ENCODE data around the gene ATF6.

ATF6 gene

DNA sequence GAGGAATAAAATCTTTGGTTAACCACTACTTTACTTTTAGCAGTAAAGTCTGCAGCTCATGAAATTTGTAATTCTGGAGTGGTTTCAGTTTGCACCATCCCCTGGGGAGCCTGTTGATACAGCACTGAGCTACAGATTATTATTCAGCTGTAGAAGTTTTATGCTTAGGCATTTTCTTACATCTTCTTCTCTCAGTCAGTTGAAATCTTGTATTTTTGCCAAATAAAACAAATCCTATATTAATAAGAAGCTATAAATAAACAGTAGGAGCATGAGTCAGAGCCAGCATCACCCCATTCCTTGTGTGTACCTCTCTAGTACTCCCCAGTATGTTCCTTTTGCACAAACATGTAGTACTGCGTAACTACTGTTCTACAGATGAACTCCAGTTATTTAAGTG, 118.9 kb downstream of the ATF6 start:
- no peak for DNase-seq (ENCODE audit: extremely low read depth in 1 of 2, low read depth in 1 of 2)

DNA sequence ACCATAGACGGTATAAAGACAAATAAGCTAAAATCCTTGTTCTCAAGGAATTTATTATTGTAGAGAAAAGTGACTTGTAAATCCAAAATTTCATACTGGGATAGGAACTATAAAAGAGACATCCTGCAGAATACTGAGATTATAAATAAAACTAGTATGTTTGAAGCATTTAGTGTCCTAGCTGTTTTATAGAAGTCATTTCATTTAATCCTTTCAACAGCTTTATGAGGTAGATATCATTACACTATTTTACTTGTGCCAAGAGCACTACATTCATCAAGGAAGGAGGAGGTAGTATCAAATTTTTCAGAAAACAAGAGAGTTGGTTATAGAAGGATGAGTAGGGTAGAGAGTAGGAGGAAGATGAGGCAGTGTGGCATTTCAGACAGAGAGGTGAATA, 119.6 kb downstream of the ATF6 start:
- no peak for DNase-seq (ENCODE audit: extremely low read depth in 1 of 2, low read depth in 1 of 2)

DNA sequence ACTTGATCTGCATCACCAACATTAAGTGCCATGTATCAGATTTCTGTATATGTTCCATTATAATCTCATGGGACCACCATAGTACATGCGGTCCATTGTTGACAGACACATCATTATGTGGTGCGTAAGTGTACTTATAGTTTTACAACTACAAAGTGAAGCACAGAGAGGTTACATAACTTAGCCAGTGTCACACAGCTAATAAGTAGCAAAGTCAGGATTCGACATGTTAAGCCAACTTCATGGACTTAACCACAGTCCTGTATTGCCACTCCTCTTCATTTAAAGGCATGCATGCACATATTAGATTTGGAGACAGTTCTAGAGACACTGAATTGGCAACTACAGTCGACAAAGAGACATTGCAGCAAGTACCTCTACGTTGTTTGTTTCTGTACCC, 120.5 kb downstream of the ATF6 start:
- no peak for DNase-seq (ENCODE audit: extremely low read depth in 1 of 2, low read depth in 1 of 2)

DNA sequence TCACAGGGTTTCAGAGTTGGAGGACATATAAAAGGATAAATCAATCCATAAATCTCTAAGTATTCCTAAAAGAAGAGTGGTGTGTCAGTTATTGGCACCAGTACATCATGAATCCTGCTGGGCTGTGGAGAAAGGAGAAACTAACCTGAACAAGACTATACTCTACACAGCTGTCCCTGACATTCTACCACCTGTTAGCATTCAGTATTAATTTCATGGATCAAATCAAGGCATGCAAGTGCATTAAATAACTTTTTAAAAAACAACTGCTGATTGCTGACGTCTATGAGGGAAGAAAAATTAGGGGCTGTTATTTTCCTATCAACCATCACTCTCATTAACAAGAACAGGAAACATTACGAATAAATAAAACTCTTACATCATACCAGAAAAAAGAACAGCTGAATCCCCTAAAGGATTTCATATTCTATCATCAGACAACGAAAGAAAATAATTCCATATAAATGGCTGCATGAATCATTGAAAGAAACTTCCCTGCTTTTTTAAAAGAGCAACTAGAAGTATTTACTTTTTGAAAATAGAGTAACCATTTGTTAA, 121.7 kb downstream of the ATF6 start:
- no peak for DNase-seq (ENCODE audit: extremely low read depth in 1 of 2, low read depth in 1 of 2)

DNA sequence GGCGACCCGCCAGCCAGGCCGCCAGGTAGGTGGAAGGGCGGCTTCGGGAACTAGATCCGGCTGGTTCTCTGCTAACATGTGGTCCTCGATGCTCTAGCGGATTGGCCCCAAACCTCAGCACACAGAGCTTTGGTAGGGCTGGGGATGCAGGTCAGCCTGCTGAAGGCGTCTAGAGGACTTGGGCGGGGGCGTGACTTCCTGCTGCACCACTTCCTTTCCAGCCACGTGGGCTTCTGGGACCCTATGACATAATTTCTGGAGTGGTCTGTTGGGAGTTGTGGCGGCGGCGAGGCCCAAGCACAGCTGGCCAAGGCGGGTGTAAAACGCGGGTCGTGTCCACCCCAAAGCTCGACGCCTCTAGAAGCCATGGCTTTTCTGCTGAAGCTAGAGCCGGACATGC, 124.5 kb downstream of the ATF6 start:
- no peak for DNase-seq (ENCODE audit: extremely low read depth in 1 of 2, low read depth in 1 of 2)

DNA sequence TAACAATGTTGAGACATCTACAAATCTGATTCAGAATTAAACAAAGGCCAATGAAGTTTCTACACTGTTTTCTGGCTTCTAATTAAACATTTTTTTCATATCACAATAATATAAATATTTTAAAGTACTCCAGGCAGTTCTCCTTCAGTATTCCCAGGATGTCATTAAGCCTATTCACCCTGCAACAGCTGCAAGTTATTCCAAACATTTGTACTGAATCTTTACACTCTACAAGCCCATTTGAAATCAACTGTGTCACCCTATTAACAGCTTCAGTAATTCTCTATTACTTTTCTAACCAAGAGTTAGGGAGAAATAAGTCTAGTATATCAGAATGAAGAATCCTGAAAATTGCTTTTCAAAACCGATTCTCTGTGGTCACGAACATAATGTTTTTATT, 133.0 kb downstream of the ATF6 start:
- no peak for DNase-seq (ENCODE audit: extremely low read depth in 1 of 2, low read depth in 1 of 2)

DNA sequence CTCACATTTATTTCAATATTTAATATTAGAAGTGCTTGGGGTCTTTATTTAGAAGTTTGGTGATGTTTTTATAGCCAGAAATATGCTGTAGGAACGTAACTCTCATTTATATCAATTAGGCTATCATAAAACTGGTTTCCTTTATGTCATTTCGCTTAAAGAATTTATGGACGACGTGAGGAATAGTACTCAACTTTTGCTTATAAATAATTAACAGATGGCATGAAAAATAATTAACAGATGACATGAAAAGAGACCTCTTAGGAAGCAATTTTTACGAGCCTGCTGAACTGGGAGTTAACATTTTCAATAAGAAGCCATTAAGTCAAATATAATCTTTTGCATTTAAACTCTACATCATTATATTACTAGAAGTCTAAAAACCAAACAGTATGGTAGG, 134.0 kb downstream of the ATF6 start:
- no peak for DNase-seq (ENCODE audit: extremely low read depth in 1 of 2, low read depth in 1 of 2)

DNA sequence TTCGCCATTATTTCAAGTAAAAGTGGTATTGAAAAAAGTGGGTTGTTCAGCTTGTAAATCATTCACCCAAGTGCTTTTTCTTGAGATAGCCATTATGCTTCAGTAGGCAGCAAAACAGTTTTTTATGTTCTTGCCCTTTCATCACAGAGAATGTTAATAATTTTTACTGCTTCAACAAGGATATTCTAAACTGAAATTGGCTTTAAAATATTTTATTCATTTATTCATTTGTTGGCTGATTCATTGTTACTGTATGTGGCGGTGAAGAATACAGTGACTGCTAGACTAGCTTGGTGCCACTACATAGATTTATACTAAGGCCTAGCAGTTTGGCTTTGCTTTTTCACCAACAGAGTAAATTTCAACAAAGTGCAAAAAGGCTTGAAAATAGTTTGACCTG, 136.1 kb downstream of the ATF6 start:
- no peak for DNase-seq (ENCODE audit: extremely low read depth in 1 of 2, low read depth in 1 of 2)

DNA sequence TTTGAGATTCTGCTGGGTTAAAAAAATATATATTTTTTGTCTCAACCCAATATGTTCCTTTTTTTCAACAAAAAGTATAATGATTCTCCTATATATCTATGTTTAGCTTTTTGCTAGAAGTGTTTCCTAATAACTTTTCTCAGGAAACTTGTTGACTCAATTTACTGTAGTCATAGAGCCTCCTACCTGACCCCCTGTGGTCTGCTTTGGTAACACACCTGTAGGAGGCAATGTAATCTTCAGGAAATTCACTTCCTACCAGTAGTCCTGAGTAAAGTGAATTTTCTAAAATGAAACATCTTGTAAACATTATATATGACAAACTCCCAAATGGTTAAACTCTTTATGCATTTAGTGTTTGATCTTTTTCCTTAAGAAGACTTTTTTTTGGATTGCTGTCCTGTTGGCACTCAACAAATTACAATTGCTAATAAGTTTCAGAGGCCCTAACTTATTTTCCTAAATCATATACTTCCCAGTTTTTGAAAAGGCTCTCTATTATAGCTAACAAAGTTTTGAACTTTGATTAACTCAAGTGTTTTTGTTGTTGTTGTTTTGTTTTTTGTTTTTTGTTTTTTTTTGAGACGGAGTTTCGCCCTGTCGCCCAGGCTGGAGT, 139.3 kb downstream of the ATF6 start:
- no peak for DNase-seq (ENCODE audit: extremely low read depth in 1 of 2, low read depth in 1 of 2)

DNA sequence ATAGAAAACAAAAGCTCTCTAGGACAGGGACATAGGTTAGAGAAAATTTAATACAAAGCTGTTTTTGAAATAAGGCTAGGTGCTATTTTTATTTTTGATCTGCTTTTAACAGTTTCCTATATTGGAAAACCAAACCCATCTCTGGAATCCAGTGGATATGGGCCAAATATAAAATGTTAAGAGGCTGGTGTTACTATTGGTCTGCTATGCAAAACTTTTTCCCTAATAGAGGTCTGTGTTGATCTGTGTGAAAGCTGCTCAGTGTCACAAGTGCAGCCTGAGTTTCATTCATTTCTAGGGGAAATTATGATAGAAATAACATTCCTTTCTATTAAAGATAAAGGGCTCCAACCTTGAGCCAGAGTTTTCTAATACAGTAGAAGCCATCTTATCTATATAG, 141.1 kb downstream of the ATF6 start:
- no peak for DNase-seq (ENCODE audit: extremely low read depth in 1 of 2, low read depth in 1 of 2)

DNA sequence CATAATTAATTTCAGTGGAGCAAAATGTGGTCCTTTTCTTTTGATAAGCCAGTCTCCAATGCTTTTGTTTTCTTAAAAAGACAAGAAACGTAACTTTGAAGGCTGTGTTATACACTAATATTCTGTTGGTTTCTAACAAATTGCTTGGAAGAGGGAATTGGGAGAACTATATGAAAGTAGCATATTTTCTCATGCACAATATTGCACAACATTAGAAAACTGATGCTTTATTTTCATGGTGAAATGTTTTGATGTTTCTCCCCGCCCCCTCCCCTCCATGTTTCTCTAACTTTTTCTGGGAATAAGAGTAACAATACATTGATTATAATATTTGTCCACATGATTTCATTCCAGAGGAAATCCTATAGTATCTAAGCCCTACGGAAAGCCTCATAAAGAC, 142.1 kb downstream of the ATF6 start:
- no peak for DNase-seq (ENCODE audit: extremely low read depth in 1 of 2, low read depth in 1 of 2)

DNA sequence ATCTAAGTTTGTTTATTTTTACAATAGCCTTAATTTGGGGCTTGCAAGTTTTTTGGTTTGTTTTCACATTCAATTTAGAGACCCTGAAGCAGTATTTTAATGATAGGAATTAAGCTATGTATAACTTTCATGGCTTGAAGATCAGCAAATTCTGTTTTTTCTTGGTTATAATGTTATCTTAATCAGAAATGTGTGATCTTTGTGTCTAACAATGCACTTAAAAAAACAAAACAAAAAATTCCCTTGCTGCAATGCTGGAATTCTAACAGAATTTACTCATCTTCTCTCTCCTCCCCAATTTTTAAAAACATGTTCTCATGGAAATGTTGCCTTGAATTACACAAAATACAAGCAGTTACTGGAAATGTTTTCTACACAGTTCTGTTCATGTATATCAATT, 144.5 kb downstream of the ATF6 start:
- no peak for DNase-seq (ENCODE audit: extremely low read depth in 1 of 2, low read depth in 1 of 2)

DNA sequence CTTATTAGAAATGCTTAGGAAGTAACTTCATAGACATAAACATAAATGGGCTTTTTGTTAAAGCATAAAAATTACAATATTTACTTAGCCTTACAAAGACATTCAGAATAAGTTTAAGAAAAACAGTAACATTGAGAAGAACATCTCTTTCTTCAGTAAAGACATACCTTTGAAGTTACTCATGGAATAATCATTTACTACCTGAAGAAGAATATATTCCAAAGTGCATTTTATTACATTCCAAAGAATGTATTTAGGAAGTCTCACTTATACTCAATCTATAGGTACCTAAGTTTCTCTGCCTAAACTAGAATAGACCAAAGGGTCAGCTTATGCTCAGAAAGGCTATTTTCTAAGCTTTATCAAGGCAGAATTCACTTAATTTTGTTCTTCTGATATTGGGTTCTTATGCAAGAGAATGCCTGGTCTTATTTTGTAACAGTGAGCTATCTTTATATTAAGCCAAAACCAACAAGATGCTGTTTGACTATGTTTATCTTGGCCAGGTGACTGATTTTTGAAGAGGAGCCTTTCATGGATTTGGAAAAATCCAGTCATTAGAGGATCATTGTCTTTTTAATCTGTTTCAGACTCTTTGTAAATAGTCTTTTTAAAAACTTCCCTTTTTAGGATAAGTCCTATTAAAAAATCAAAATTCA, 147.5 kb downstream of the ATF6 start:
- DNase-seq (ENCODE audit: extremely low read depth in 1 of 2, low read depth in 1 of 2): no peak

DNA sequence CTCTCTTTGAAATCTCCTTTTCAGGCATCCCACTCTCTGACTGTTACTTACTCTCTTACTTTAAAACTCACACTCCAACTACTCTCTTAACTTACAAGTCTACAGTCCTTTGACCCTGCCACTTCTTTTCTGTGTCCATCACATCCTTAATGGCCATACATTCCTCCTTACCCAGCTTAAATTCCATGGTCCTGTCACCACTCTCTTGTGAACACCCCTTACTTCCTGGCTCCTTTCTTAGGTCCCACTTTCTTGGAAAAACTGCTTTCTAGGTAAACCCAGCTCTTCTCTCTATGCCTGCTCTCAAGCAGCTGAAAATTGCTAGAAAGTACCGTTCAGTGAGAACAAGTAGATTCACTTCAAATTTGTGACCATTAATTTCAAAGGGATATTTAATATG, 148.5 kb downstream of the ATF6 start:
- DNase-seq (ENCODE audit: extremely low read depth in 1 of 2, low read depth in 1 of 2): no peak

DNA sequence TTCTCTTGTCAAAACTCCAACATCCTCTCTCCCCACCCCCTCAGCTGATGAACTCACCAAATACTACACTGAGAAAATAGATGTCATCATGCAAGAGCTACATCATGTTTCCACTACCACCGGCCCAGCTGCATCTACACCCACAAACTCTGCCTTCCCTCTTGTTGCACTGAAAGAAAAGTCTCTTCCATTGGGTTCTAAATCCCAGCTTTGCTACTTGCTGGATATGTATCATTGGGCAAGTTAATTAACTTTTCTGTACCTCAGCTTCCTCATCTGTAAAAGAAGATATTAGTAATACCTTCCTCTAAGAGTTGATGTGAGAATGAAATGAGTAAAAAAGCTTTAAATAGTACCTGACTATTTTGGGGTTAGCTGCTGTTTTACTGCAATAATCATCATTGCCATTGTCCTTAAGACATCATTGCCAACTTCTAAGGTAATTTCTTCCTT, 149.0 kb downstream of the ATF6 start:
- DNase-seq (ENCODE audit: extremely low read depth in 1 of 2, low read depth in 1 of 2): peak in 1 of 2 donors; percentile 44

DNA sequence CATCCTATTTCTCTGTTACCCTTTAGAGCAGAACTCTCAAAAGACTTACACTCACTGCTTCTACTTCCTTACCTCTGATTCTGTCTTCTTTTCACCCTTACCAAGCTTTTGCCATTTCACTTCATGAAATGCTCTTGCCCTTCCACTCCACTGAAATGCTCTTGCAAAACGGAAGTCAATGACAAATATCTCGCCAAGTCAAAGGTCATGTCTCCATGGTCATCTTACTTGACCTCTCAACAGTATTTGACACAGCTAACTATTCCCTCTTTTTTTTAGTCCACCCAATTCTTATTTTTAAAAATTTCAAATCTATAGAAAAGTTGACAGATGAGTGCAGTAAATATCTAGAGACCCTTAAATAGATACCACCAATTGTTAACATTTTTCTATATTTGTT, 149.9 kb downstream of the ATF6 start:
- no peak for DNase-seq (ENCODE audit: extremely low read depth in 1 of 2, low read depth in 1 of 2)

DNA sequence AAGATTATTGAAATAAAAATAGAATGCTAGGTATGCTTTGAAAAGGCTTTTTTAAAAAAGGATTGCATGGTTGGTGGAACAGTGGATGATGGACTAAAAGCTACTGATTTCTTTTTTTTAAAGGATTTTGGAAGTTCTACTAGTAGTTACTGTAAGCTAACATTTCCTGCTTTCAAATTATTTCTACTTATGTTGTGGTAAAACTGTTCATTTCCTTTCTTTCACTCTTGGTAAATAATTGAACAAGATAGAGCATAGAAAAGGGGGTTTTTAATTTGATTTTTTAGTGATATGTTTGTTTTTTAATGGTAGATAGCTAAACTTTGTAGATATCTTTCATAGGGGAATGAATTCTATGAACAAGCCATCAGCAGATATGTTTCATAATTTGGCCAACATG, 153.1 kb downstream of the ATF6 start:
- no peak for DNase-seq (ENCODE audit: extremely low read depth in 1 of 2, low read depth in 1 of 2)

DNA sequence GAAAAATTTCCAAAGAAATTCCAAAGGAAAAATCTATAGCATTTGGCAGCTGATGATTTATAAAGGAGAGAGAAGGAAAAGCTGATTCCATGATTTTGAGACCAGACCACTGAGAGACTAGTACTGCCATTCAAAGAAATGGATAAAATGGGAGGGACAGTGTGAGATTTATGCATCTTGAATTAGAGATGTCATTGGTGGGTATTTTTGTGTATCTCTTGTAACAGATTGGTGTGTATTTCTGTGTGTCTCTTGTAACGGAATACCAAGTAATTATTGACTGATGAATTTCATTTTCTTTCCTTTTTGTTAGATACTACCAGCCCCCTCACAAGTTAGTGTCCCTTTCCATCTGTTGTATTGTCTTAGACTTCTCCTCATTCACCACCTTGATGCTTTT, 155.4 kb downstream of the ATF6 start:
- no peak for DNase-seq (ENCODE audit: extremely low read depth in 1 of 2, low read depth in 1 of 2)

DNA sequence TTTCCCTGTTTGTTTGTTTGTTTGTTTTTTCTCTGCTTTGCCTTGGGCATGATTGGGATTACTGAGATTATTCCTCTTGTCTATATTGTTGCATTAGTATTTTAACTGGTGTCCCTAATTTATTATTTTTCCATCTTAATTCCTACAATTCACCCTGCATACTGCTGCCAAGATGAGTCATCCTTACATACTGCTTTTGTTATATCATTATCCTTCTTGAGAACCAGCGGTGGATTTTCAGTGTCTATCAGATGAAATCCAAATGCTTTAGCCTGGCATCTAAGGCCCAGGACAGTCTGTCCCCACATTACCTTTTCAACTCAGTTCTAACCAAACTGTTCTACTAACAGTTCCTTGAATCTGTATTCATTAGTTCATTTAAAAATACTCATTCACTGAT, 155.9 kb downstream of the ATF6 start:
- DNase-seq (ENCODE audit: extremely low read depth in 1 of 2, low read depth in 1 of 2): no peak

DNA sequence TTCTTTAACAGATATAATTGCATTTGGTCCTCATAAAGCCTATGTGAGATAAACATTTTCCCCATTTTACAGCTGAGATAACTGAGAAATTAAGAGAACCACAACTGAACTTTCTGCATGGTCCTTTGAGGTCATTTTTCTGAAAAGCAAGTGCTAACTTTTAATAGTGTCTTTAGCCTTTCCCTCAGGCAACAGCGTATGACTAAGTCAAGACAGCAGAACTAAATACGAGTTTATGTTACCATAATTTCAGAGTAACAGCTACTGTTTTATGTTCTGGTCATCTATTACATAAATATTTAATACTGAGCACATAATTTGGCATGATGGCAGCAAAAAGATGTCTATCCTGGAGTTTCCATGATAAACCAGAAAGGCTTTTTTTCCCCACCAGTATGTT, 161.9 kb downstream of the ATF6 start:
- DNase-seq (ENCODE audit: extremely low read depth in 1 of 2, low read depth in 1 of 2): no peak

DNA sequence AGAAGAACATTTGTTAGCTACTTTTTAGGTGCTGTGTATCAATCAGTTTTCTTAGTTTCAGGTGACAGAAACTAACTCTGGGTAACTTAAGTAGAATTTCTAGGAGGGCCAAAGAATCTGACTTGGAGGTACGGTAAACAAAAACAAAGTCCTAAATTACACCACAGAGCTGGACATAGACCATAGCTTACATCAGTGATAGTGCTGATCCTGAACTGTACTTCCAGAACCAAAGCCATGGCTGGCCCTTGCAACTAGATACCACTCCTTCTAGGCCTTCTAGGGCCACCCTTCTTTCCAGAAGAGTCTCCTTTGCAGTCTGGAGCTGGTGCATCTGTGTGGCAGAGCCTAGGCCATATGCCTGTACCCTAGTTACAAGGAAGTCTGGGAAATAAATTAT, 163.0 kb downstream of the ATF6 start:
- DNase-seq (ENCODE audit: extremely low read depth in 1 of 2, low read depth in 1 of 2): no peak

DNA sequence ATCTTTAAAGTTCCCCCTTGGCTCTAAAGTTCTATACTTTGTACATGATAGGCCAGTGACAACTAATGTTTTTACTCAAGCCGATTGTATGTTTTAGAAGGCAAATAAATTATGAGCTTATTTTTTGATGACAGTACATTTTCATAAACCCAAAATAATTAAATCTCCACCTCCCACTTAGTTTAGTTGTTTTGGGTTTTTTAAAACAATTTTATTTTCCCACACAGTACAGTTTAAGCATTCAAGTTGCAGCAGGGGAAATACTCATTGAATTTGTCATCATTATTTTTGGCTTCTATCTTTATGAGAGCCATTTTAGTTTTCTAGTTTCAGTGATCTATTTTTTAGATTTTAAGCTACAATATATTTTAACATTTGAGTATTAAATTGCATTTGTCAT, 163.9 kb downstream of the ATF6 start:
- DNase-seq (ENCODE audit: extremely low read depth in 1 of 2, low read depth in 1 of 2): no peak

DNA sequence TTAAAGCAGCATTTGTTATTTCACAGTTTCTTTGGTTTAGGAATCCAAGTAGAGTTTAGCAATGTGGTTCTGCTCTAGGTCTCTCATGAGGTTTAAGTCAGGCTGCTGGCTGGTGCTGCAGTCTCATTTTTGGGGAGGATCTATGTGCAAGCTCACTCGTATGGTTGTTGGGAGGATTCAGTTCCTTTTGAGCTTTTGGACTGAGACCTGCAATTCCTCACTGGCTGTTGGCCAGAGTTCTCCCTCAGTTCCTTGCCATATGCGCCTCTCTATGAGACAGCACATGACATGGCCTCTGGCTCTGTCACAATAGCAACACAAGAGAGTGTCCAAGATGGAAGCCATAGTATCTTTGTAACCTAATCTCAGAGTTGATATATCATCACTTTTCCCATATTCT, 166.5 kb downstream of the ATF6 start:
- no peak for DNase-seq (ENCODE audit: extremely low read depth in 1 of 2, low read depth in 1 of 2)

Data from stimulated activated CD8-positive, alpha-beta memory T cell treated with anti-CD3 and anti-CD28 coated beads, Interleukin-7, amount 100 ng/mL, for 48 hours (primary cell).